LNCaP clone FGC (cell line): Measurements from ENCODE around the gene RITA1.

ENCODE experiments used
- DNase-seq: peaks from one replicate; pipeline ENCODE4 v3.0.0-alpha.2; 2011; ENCODE audit warnings: low read depth
- H3K4me3 ChIP-seq: 2 replicates; pipeline ENCODE4 v1.5.1; 2011; ENCODE audit warnings: mild to moderate bottlenecking, low read depth, low read length, control low read depth
- TF ChIP-seq, protein P1 (sequence below): IDR thresholded peaks from 2 replicates; pipeline ENCODE4 v1.5.1; 2012; ENCODE audit warnings: mild to moderate bottlenecking; ENCODE audit not compliant: control insufficient read depth, insufficient read depth; ENCODE audit errors: extremely low read depth

Gene RITA1

DNA sequence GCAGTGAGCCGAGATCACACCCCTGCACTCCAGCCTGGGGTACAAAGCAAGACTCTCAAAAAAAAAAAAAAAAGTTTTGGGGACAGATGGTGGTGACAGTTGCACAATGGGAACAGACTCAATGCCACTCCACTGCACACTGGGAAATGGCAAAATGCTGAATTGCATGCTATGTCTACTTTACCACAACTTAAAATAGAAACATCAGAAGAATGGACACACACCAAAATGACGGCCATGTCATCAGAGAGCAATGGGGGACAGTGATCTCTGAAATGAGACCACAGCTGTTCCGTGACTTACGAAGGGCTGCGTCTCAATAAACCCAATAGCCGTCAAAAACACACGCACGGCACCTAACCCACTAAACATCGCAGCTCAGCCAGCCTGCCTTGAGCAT lies 14.0 kb upstream of the RITA1 start:
- DNase-seq = no peak
- TF ChIP-seq, protein P1, sequence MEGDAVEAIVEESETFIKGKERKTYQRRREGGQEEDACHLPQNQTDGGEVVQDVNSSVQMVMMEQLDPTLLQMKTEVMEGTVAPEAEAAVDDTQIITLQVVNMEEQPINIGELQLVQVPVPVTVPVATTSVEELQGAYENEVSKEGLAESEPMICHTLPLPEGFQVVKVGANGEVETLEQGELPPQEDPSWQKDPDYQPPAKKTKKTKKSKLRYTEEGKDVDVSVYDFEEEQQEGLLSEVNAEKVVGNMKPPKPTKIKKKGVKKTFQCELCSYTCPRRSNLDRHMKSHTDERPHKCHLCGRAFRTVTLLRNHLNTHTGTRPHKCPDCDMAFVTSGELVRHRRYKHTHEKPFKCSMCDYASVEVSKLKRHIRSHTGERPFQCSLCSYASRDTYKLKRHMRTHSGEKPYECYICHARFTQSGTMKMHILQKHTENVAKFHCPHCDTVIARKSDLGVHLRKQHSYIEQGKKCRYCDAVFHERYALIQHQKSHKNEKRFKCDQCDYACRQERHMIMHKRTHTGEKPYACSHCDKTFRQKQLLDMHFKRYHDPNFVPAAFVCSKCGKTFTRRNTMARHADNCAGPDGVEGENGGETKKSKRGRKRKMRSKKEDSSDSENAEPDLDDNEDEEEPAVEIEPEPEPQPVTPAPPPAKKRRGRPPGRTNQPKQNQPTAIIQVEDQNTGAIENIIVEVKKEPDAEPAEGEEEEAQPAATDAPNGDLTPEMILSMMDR = no peak
- H3K4me3 ChIP-seq = no peak overlapping the region

DNA sequence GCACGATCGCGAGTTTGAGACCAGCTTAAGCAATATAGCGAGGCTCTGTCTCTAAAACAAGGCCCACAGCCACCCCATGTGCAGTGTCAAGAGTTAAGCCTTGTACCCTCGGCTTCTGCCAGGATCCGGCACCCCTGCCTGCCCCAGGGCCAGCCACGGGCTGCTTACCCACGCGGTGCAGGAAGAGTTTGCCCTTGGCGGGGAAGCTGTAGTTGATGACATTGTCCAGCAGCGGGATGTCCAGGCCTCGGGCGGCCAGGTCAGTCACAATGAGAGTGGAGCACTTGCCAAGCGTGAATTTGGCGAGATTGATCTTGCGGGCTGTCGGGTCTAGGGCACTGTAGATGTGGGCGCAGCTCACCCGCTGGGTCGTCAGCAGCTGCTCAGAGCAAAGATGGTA lies 13.3 kb upstream of the RITA1 start:
- no peak for DNase-seq
- no peak overlapping the region for H3K4me3 ChIP-seq
- TF ChIP-seq, protein P1 = no peak

DNA sequence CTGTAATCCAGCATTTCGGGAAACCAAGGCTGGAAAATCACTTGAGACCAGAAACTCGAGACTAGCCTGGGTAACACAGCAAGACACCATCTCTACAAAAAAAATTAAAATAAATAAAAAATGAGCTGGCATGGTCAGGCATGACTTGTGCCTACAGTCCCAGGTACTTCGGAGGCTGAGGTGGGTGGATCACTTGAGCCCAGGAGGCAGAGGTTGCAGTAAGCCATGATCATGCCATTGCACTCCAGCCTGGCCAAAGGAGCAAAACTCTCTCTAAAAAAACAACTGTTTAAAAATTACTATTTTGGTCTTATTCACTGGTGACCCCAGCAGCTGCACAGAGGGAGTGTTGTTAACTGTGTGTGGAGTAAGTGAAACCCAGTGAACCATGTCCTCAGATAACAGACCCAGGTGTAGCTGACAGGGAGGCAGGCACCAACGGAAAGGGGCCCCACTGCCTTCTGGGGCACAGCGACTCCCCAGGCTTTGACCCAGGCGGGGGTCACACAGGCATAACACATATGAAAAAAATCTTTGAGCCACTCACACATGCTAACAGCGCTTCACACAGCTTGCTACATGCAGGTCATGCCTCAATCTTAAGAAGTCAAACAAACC lies 12.3 kb upstream of the RITA1 start:
- TF ChIP-seq, protein P1 = no peak
- DNase-seq = no peak
- H3K4me3 ChIP-seq = no peak overlapping the region

DNA sequence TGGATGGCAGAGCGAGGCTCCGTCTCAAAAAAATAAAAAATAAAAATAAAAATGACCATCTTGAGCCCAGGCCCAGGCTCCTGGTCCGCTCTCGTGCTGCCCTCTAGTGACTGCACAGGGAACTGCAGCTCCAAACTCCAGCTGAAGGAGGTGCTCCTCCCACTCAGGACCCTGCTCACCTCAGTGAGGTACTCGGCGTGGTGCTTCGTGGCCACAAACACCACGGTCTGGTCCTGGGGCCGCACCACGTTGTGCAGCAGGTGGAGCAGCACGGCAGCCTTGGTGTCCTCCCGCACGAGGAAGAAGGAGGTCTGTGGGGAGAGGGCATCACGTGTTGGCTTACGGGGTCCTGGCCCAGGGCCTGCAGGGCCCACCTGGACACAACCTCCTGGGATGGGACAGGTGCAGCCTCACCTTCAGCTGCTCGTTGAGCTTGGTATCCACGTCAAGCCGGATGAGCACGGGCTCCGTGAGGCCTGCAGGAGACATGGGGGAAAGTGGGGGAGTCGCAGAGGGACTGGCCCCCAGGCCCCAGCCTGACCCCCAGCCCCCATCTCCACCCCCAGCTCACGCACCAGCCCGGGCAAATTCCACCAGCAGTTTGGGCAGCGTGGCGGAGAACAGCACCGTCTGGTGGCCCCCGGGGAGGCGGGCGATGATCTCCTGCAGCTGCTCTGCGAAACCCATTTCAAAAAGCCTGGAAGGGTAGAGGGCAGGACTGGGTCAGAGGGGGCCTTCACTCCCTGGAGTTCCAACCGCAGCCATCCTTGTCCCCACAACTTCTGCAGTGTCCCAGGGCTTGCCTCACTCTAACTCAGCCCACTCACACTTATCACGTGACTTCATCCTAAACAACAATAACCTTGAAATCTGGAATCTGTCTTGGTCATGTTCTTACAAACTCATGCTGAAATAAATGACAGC lies 10.8 kb upstream of the RITA1 start:
- TF ChIP-seq, protein P1 = peak; percentile 91
- DNase-seq = no peak
- H3K4me3 ChIP-seq = no peak overlapping the region

DNA sequence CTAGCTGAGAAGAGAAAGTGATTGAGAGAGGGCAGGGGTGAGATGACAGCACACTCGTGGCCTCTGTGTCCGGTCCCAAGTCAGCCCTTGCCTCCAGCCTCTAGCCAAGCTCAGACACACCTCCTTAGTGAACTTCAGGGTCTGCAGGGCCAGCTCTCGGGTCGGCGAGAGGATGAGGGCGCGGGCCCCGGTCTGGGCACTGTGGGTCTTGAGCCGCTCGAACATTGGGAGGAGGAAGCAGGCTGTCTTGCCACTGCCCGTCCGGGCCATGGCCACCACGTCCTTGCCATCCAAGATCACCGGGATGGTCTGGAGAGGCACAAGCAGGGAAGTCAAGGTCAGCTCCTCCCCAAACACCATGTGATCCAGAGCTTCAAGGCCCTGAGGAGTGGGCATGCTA lies 6.5 kb upstream of the RITA1 start:
- TF ChIP-seq, protein P1 = no peak
- DNase-seq = no peak
- no peak overlapping the region for H3K4me3 ChIP-seq

DNA sequence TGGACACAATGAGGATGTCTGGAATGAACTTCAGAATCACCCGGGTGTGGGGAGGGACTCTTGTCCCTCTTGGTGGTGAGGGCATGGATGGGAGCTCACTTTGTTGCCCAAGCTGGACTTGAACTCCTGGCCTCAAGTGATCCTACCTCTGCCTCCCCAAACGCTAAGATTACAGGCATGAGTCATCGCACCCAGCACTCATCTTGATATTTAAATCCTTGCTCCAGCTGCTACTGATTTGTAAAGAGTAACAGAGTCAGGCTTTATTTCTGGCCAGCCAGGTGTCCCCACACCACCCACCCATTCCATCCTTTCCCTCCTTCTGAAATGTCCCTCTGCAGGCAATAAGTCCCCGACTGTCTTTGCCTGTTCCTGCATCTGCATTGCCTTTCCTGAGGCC lies 5.2 kb upstream of the RITA1 start:
- H3K4me3 ChIP-seq = no peak overlapping the region
- DNase-seq = no peak
- TF ChIP-seq, protein P1 = no peak
